ENCODE measurements around the gene EREG.

The EREG gene

DNA sequence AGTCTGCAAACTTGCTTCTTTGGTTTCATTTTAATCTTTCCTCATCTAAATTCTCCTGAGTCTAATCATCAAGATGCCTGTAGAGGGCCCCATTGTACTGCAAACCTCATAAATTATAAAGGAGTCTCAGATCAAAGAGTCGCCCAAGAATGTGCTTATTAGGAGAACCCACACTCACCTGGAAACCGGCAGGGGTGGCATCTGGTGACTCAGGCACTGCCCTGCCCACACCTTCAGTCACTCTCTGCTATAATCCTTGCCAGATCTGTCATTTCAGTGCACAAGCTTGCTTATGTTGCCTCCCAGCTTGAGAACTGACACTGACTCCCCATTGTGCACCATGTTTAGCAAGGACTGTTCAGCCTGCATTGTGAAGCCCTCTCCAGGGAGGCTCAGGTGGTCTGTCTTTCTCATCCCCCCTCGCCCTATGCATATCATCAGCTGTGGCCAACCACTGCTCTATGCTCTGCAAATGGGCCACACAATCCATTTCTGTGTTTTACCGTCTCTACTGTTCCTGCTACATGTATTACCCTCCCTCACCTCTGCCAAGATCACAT is 44.3 kb upstream of the EREG start:
- DNase-seq (ENCODE audit: low read depth) = peak; percentile 62
- no peak overlapping the region for H3K4me3 ChIP-seq (ENCODE audit: low read depth, low read length)
- TF ChIP-seq, protein P1, sequence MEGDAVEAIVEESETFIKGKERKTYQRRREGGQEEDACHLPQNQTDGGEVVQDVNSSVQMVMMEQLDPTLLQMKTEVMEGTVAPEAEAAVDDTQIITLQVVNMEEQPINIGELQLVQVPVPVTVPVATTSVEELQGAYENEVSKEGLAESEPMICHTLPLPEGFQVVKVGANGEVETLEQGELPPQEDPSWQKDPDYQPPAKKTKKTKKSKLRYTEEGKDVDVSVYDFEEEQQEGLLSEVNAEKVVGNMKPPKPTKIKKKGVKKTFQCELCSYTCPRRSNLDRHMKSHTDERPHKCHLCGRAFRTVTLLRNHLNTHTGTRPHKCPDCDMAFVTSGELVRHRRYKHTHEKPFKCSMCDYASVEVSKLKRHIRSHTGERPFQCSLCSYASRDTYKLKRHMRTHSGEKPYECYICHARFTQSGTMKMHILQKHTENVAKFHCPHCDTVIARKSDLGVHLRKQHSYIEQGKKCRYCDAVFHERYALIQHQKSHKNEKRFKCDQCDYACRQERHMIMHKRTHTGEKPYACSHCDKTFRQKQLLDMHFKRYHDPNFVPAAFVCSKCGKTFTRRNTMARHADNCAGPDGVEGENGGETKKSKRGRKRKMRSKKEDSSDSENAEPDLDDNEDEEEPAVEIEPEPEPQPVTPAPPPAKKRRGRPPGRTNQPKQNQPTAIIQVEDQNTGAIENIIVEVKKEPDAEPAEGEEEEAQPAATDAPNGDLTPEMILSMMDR (IDR thresholded peaks at IDR 0.05; ENCODE audit: low read depth, low read length) = peak; percentile 37
- TF ChIP-seq MYC (IDR thresholded peaks at IDR 0.05; ENCODE audit: low read depth, low read length) = no peak

GRCh38 chr4:74322301-74322700 is 42.6 kb upstream of the EREG start:
- DNase-seq (ENCODE audit: low read depth) = no peak
- H3K4me3 ChIP-seq (ENCODE audit: low read depth, low read length) = no peak overlapping the region
- TF ChIP-seq, protein P2, sequence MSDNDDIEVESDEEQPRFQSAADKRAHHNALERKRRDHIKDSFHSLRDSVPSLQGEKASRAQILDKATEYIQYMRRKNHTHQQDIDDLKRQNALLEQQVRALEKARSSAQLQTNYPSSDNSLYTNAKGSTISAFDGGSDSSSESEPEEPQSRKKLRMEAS (IDR thresholded peaks at IDR 0.05; ENCODE audit: low read depth, low read length) = no peak
- TF ChIP-seq, protein P1 (IDR thresholded peaks at IDR 0.05; ENCODE audit: low read depth, low read length) = no peak
- no peak for TF ChIP-seq POLR2A (IDR thresholded peaks at IDR 0.05; ENCODE audit: extremely low read depth, insufficient read length)
- no peak for TF ChIP-seq MYC (IDR thresholded peaks at IDR 0.05; ENCODE audit: low read depth, low read length)

DNA sequence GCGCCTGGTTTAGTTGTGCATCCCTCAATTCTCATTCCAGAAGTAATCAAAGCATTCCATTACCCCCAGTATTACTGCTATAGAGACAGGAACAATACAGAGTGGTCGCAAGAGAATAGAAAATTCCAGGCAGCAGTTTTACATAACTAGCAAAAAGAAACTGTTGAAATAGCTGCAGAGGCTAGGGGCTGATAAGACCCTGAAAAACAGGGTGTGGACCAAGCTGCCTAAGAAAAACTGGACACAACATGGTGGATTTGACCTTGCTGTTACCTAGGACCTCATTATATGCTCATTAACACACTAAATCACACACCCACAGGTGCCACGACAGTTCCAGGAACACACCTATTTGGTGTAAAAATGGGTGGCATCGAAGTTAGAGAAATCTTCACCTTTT is 41.3 kb upstream of the EREG start:
- no peak overlapping the region for H3K4me3 ChIP-seq (ENCODE audit: low read depth, low read length)
- no peak for DNase-seq (ENCODE audit: low read depth)
- TF ChIP-seq MYC (IDR thresholded peaks at IDR 0.05; ENCODE audit: low read depth, low read length) = no peak
- TF ChIP-seq, protein P1 (IDR thresholded peaks at IDR 0.05; ENCODE audit: low read depth, low read length) = no peak
- TF ChIP-seq, protein P2 (IDR thresholded peaks at IDR 0.05; ENCODE audit: low read depth, low read length) = no peak
- no peak for TF ChIP-seq POLR2A (IDR thresholded peaks at IDR 0.05; ENCODE audit: extremely low read depth, insufficient read length)

DNA sequence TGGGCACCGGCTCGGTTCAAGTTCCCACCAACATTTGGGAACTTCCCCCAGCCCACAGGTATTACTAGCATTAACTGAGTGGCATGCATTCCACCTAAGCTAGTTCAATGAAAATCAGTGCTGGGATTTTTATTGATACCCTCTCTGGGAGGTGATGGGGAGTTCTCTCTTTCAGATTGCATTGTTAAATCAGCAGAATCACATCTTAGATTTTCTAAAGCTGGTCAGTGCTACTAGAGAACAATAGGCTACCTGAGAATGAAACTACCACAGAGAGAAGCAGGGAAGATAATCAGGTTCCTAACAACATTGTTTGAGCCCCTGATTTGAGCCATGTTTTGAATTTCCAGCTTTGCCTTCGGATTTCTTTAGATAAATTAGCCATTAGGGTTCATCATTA is 40.7 kb upstream of the EREG start:
- TF ChIP-seq, protein P2 (IDR thresholded peaks at IDR 0.05; ENCODE audit: low read depth, low read length) = no peak
- TF ChIP-seq, protein P1 (IDR thresholded peaks at IDR 0.05; ENCODE audit: low read depth, low read length) = no peak
- TF ChIP-seq POLR2A (IDR thresholded peaks at IDR 0.05; ENCODE audit: extremely low read depth, insufficient read length) = no peak
- no peak for TF ChIP-seq MYC (IDR thresholded peaks at IDR 0.05; ENCODE audit: low read depth, low read length)
- DNase-seq (ENCODE audit: low read depth) = no peak

DNA sequence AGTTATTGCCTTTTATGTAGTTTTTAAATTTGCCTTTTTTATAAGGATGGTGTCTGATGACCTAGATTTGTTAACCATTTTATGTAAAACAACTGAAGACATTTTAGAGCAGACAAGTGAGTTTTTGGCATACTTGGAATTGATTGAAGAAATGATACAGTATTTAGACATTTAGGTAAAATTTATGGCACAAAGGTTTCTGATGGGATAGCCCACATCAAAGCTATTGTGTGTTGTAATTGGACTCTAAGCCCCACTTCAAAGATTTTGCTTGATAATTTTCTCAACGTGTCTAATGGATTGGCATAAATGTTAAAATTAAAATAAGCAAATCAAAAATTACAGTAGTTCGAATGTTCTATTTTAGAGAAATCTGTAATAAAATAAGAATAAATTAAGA is 39.1 kb upstream of the EREG start:
- H3K4me3 ChIP-seq (ENCODE audit: low read depth, low read length) = no peak overlapping the region
- TF ChIP-seq POLR2A (IDR thresholded peaks at IDR 0.05; ENCODE audit: extremely low read depth, insufficient read length) (no peak), MYC (IDR thresholded peaks at IDR 0.05; ENCODE audit: low read depth, low read length) (no peak)
- TF ChIP-seq, protein P2 (IDR thresholded peaks at IDR 0.05; ENCODE audit: low read depth, low read length) = no peak
- TF ChIP-seq, protein P1 (IDR thresholded peaks at IDR 0.05; ENCODE audit: low read depth, low read length) = no peak
- DNase-seq (ENCODE audit: low read depth) = no peak

More for the DNA sequence above, 40.7 kb upstream of the EREG start:
- no peak overlapping the region for H3K4me3 ChIP-seq (ENCODE audit: low read depth, low read length)

- H3K4me3 ChIP-seq (ENCODE audit: low read depth, low read length) = no peak overlapping the region
- TF ChIP-seq MYC (IDR thresholded peaks at IDR 0.05; ENCODE audit: low read depth, low read length) (no peak), POLR2A (IDR thresholded peaks at IDR 0.05; ENCODE audit: extremely low read depth, insufficient read length) (no peak)
- TF ChIP-seq, protein P1 (IDR thresholded peaks at IDR 0.05; ENCODE audit: low read depth, low read length) = no peak
- TF ChIP-seq, protein P2 (IDR thresholded peaks at IDR 0.05; ENCODE audit: low read depth, low read length) = no peak
- DNase-seq (ENCODE audit: low read depth) = no peak
These were observed 37.2 kb upstream of the EREG start for GRCh38 chr4:74327762-74328161.

All from NB4 (cell line).